HUDEP-2 (cell line): ENCODE results near the gene TPMT.
"Not testable (repeated sequence)": the region's sequence is repeated elsewhere in the genome, so short reads cannot be mapped to it uniquely, and the experiment has no call there.

ENCODE experiments used
- DNase-seq, 76 experiments: peaks; one replicate each; lab custom pipeline; 2025; ENCODE audit not compliant: unreplicated experiment in 76 of 76; lab: John Stamatoyannopoulos, UW

TPMT gene

GRCh38 chr6:18160911-18161310 lies 6.0 kb upstream of the TPMT start:
- peak in 1 of 76 experiments; percentile 6 for DNase-seq

- peak in 46 of 76 experiments; percentile 11 to 64 (median 38) for DNase-seq
Measured at GRCh38 chr6:18155864-18156421, 1.1 kb upstream of the TPMT start.

- DNase-seq = peak; percentile 74 to 100 (median 99)
Measured at GRCh38 chr6:18155150-18155863, 430 bp upstream of the TPMT start, which contains the start of gene KDM1B. Gene KDM1B, plus strand, starts transcription at chr6:18155422. Its CDS starts 4,474 bp downstream, at chr6:18159896.

- DNase-seq = no peak
Measured at GRCh38 chr6:18153311-18153703, 1.6 kb downstream of the TPMT start.

GRCh38 chr6:18151801-18152200 lies 3.1 kb downstream of the TPMT start:
- DNase-seq = no peak

GRCh38 chr6:18151391-18151790 lies 3.5 kb downstream of the TPMT start:
- DNase-seq = not testable (repeated sequence)

GRCh38 chr6:18148304-18149025 lies 6.4 kb downstream of the TPMT start:
- no peak for DNase-seq

GRCh38 chr6:18147616-18148015 lies 7.3 kb downstream of the TPMT start:
- DNase-seq = no peak

GRCh38 chr6:18147160-18147559 lies 7.7 kb downstream of the TPMT start:
- no peak for DNase-seq

- DNase-seq = no peak
Measured at GRCh38 chr6:18142591-18142861, 12.4 kb downstream of the TPMT start.

GRCh38 chr6:18141805-18142590 lies 12.9 kb downstream of the TPMT start:
- no peak for DNase-seq

GRCh38 chr6:18139935-18140621 lies 14.8 kb downstream of the TPMT start:
- DNase-seq = no peak

GRCh38 chr6:18138906-18139305 lies 16.0 kb downstream of the TPMT start:
- no peak for DNase-seq

- DNase-seq = no peak
Measured at GRCh38 chr6:18136260-18136659, 18.6 kb downstream of the TPMT start.

GRCh38 chr6:18135171-18135570 lies 19.7 kb downstream of the TPMT start:
- DNase-seq = no peak

GRCh38 chr6:18132346-18132745 lies 22.5 kb downstream of the TPMT start:
- DNase-seq = no peak

GRCh38 chr6:18126121-18126520 lies 28.8 kb downstream of the TPMT start:
- no peak for DNase-seq

- peak; percentile 28 to 95 (median 91) for DNase-seq
Measured at GRCh38 chr6:18122128-18123093, 32.5 kb downstream of the TPMT start, which contains the start of gene NHLRC1. Gene NHLRC1, minus strand, starts transcription at chr6:18122677. Its CDS starts 71 bp downstream, at chr6:18122606.

- peak in 5 of 76 experiments; percentile 4 to 52 (median 12) for DNase-seq
Measured at GRCh38 chr6:18121580-18122127, 33.2 kb downstream of the TPMT start.
